Heart left ventricle (tissue), 16 donors: ENCODE data around the gene YIF1B. TPM values are rescaled to one million over a fixed set of nuclear protein-coding genes. Genes with fewer than 3 reads are reported as not detected.
A peak's percentile ranks its signal among the peaks of the same experiment; 100 is the strongest.

Source experiments
- ATAC-seq, 4 donors: fragments of 200-7000 bp; cut with Tn5 transposase; one replicate each; pipeline ENCODE4 v1.9.1; 2020 to 2022; ENCODE audit warnings: moderate library complexity in 4 of 4, mild to moderate bottlenecking in 3 of 4, moderate number of reproducible peaks in 1 of 4
- DNase-seq, 5 donors: peaks; one replicate each; pipeline ENCODE4 v3.0.0-alpha.2; 2020
- H3K27ac ChIP-seq, 12 donors: fragments of 200-600 bp; sonication (generic) in 4 of 12; one replicate each; pipeline versions ENCODE4 v1.5.0 to v1.8.0; 2016 to 2022; ENCODE audit warnings: mild to moderate bottlenecking in 2 of 12
- H3K27me3 ChIP-seq, 9 donors: fragments of 200-600 bp; sonication (generic) in 2 of 9; one replicate each; pipeline versions ENCODE4 v1.5.1 to v1.8.0; 2016 to 2022; ENCODE audit warnings: mild to moderate bottlenecking in 3 of 9
- H3K36me3 ChIP-seq, 9 donors: fragments of 200-600 bp; sonication (generic) in 2 of 9; one replicate each; pipeline versions ENCODE4 v1.5.0 to v1.8.0; 2018 to 2022; ENCODE audit warnings: mild to moderate bottlenecking in 2 of 9
- H3K4me1 ChIP-seq, 12 donors: fragments of 200-600 bp; sonication (generic) in 4 of 12; one replicate each; pipeline versions ENCODE4 v1.5.0 to v1.8.0; 2016 to 2022; ENCODE audit warnings: mild to moderate bottlenecking in 3 of 12
- H3K4me3 ChIP-seq, 12 donors: fragments of 200-600 bp; sonication (generic) in 4 of 12; one replicate each; pipeline versions ENCODE4 v1.5.0 to v1.8.0; 2017 to 2022; ENCODE audit warnings: mild to moderate bottlenecking in 9 of 12, moderate library complexity in 4 of 12
- H3K9me3 ChIP-seq, 12 donors: fragments of 200-600 bp; sonication (generic) in 4 of 12; one replicate each; pipeline versions ENCODE4 v1.5.0 to v1.8.0; 2016 to 2022; ENCODE audit warnings: mild to moderate bottlenecking in 1 of 12
- POLR2A ChIP-seq, 2 donors: fragments of 450-650 bp; IDR thresholded peaks; one replicate each; pipeline ENCODE4 v1.6.1; 2017; ENCODE audit warnings: antibody characterized with exemption in 2 of 2, mild to moderate bottlenecking in 2 of 2, moderate library complexity in 2 of 2
- WGBS, 4 donors: extraction: QIAGEN DNeasy Blood & Tissue Kit in 2 of 4; methylation state at CpG; one replicate each; pipeline versions ENCODE4 v1.1.5 to v1.1.7; 2013 to 2018; 5-methylcytosine and 5-hydroxymethylcytosine counted together
- intact Hi-C, 10 donors: fragments of 100-400 bp; cut with DNase I; formaldehyde crosslinking; loops; one replicate each; pipeline versions ENCODE4 v1.11.1 to v1.14.2; 2022
- polyA plus RNA-seq, 2 donors: library from polyadenylated mRNA; stranded (reverse); fragments of 200-250 nt; gene quantifications; one replicate each; pipeline ENCODE4 v1.2.3, GENCODE V29; 2013
- total RNA-seq, 9 donors: library from RNA; depleted of rRNA in 2 of 9; stranded (reverse); fragments of >200 nt in 2 of 9; fragmentation: NEBNext Ultra II Directional in 3 of 9; extraction: Animal tissue kit (Norgen Biotek cat#: 25700) in 3 of 9; gene quantifications; one replicate each; pipeline versions ENCODE4 v1.1.0 to v1.2.4, GENCODE V29; 2016 to 2023
- TF ChIP-seq, protein P1 (sequence below), 12 donors: fragments of 200-600 bp; sonication (generic) in 4 of 12; IDR thresholded peaks; one replicate each; pipeline versions ENCODE4 v1.5.0 to v1.8.0; 2018 to 2022; ENCODE audit warnings: antibody characterized with exemption in 12 of 12, mild to moderate bottlenecking in 5 of 12
- donor health status: ischemic (EF 13 %, LVEDD 7.1; RV severe dilation, severe dysfunction).
- donor health status: healthy with polysubstance abuse.
- donor health status: DM: no; HTN: yes; CAD: no.
- donor health status: DM: no; HTN: no; CAD: no.
- donor health status: ischemic (EF 25% LVEDD 6.9; RV normal size, moderate dysfunction).
- donor health status: ischemic (EF 25% LVEDD 5.7; RV mildly dilated, moderate dysfunction).
- donor health status: healthy.
- donor health status: DM: yes; HTN: yes; CAD: no.
- donor health status: ischemic (EF 35%, LVEDD 5.7; RV mildly dilated, moderate dysfunction).
- donor health status: nonischemic (EF 11% LVEDD 7.7; RV severe dilation, severe dysfunction).
- donor health status: DM: yes; HTN: yes; CAD: no.
- donor health status: PGD.
- donor health status: ischemic (EF 29% LVEDD 5.4; RV normal size, mild dysfunction).
- donor health status: nonischemic (EF 23%, LVEDD 6.1; RV moderate dilation, normal function).

YIF1B gene
- total and polyA plus RNA-seq, 11 donors: 26.4 to 113 (median 32.5) TPM

DNA sequence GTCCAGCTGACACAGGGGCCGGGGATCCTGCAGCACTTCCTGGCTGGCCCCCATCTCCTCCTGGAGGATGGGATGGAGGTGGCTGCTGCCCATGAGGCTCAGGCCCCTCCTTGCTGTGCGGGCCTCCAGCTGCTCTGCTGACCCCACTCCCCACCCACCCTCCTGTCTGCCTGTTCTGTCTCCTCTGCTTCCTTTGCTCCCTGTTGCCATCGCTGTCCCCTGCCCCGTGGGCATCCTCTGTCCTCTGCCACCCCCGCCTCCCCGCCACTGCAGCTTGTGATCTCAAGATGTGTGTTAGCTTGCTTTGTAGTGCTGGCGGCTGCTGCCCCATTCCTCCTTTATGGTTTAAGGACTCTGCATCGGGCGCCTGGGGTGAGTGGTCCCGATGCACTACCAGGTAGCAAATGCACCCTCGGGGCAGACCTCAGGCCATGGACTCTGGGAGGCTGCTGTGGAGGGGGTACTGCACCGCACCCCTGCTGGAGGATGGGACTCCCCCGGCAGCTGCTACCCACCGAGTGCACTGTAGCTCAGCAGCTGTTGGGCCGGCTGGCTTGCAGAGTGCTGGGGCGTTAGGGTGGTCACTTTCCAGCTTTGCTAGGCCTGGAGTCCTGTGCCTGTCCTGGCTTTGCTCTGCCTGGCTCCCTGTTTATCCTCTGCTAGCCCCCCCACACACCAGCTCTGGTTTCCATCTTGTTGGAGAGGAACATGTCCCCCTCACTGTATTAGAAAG is 27.5 kb downstream of the YIF1B start:
- WGBS, 4 donors: 83 to 90% (median 86%) methylated on average over 14 to 16 of the region's 16 CpGs
- ATAC-seq (no peak), DNase-seq (peak in 1 of 5 donors; percentile 48)
- H3K36me3 ChIP-seq: peaks cover 0 to 19% (median 0%) of the 10 kb centered on the region in 9 donors
- TF ChIP-seq, protein P1, sequence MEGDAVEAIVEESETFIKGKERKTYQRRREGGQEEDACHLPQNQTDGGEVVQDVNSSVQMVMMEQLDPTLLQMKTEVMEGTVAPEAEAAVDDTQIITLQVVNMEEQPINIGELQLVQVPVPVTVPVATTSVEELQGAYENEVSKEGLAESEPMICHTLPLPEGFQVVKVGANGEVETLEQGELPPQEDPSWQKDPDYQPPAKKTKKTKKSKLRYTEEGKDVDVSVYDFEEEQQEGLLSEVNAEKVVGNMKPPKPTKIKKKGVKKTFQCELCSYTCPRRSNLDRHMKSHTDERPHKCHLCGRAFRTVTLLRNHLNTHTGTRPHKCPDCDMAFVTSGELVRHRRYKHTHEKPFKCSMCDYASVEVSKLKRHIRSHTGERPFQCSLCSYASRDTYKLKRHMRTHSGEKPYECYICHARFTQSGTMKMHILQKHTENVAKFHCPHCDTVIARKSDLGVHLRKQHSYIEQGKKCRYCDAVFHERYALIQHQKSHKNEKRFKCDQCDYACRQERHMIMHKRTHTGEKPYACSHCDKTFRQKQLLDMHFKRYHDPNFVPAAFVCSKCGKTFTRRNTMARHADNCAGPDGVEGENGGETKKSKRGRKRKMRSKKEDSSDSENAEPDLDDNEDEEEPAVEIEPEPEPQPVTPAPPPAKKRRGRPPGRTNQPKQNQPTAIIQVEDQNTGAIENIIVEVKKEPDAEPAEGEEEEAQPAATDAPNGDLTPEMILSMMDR (IDR thresholded peaks at IDR 0.05): no peak
- no peak for TF ChIP-seq POLR2A (IDR thresholded peaks at IDR 0.05)
- intact Hi-C loops: no loop called here
- H3K4me3 ChIP-seq: peak overlapping the region in 1 of 12 donors; percentile 5
- no peaks in the 10 kb centered on the region for H3K27me3 ChIP-seq
- no peaks in the 10 kb centered on the region for H3K9me3 ChIP-seq
- H3K4me1 ChIP-seq: peaks cover 0 to 34% (median 0%) of the 10 kb centered on the region in 12 donors
- H3K27ac ChIP-seq: peak overlapping the region in 1 of 12 donors; percentile 70

DNA sequence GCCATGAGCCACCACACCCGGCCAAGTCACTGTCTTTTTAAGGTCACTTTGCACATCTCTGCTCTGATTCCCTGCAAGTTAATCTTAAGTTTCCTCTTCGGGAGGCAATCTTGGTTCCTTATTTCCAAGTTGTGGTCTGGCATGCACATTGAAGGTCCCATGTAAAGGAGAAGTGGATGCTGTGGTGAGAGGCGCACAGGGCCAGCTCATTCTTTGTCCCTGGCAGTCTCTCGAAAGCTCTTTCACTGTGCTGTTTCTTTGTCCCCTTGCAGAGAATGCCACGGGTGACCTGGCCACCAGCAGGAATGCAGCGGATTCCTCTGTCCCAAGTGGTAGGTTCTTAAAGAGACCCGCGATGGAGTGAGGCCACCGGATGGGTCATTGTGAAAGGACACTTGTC is 28.1 kb downstream of the YIF1B start:
- TF ChIP-seq, protein P1 (IDR thresholded peaks at IDR 0.05): no peak
- no peak for TF ChIP-seq POLR2A (IDR thresholded peaks at IDR 0.05)
- ATAC-seq (peak in 3 of 4 donors; percentile 34 to 50 (median 43)), DNase-seq (peak in 1 of 5 donors; percentile 55)
- H3K4me1 ChIP-seq: peaks cover 0 to 40% (median 2%) of the 10 kb centered on the region in 12 donors
- no peaks in the 10 kb centered on the region for H3K9me3 ChIP-seq
- peak overlapping the region in 1 of 12 donors; percentile 5 for H3K4me3 ChIP-seq
- H3K27ac ChIP-seq: peak overlapping the region in 1 of 12 donors; percentile 70
- no peaks in the 10 kb centered on the region for H3K27me3 ChIP-seq
- intact Hi-C loops: no loop called here
- WGBS, 4 donors: 61 to 76% (median 73%) methylated on average over 9 of the region's 9 CpGs
- peaks cover 0 to 19% (median 0%) of the 10 kb centered on the region in 9 donors for H3K36me3 ChIP-seq

GRCh38 chr19:38285567-38285966 is 30.2 kb downstream of the YIF1B start:
- Histone ChIP-seq H3K4me3 (no peak overlapping the region), H3K36me3 (peaks cover 0 to 11% (median 0%) of the 10 kb centered on the region in 9 donors), H3K9me3 (no peaks in the 10 kb centered on the region), H3K27ac (no peak overlapping the region), H3K27me3 (no peaks in the 10 kb centered on the region), H3K4me1 (peaks cover 0 to 43% (median 10%) of the 10 kb centered on the region in 12 donors)
- ATAC-seq: no peak
- no peak for DNase-seq
- 93 to 96% (median 94%) methylated on average over 5 of the region's 5 CpGs for WGBS, 4 donors
- TF ChIP-seq, protein P1 (IDR thresholded peaks at IDR 0.05): no peak
- no peak for TF ChIP-seq POLR2A (IDR thresholded peaks at IDR 0.05)
- intact Hi-C loops: no loop called here

DNA sequence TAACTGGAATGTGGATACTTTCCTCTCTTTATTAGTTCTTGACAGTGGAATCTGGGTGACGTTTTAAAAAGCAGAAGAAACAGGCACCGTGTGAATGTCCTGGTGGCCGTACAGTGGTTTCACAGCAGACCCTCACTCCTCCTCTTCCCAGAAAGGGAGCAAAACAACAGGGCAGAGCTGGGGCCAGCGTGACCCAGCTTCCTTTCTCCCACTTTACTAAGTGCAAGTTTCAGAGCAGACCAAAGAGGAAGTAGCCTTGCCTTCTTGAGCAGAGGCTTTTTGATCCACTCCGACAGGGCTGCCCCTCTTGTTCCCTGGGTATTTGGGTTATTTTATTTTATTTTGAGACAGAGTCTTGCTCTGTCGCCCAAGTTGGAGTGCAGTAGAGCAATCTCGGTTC is 31.3 kb downstream of the YIF1B start:
- intact Hi-C loops: loop anchor here in 1 of 10 donors (5.0 kb wide), 1 partner anchor 33 kb away; the partner anchor contains the start of genes KCNK6 and YIF1B
- 72 to 82% (median 78%) methylated on average over 7 of the region's 7 CpGs for WGBS, 4 donors
- Histone ChIP-seq H3K27ac (peak overlapping the region in 2 of 12 donors; percentile 38 to 86), H3K4me3 (no peak overlapping the region), H3K36me3 (no peaks in the 10 kb centered on the region), H3K27me3 (no peaks in the 10 kb centered on the region), H3K4me1 (peaks cover 0 to 48% (median 20%) of the 10 kb centered on the region in 12 donors), H3K9me3 (no peaks in the 10 kb centered on the region)
- DNase-seq: peak in 1 of 5 donors; percentile 46
- TF ChIP-seq POLR2A (IDR thresholded peaks at IDR 0.05): no peak
- TF ChIP-seq, protein P1 (IDR thresholded peaks at IDR 0.05): no peak
- ATAC-seq: peak in 3 of 4 donors; percentile 32 to 60 (median 53)
